Measurements from ENCODE around the gene IER2.
"Not testable (repeated sequence)": the region's sequence is repeated elsewhere in the genome, so short reads cannot be mapped to it uniquely, and the experiment has no call there.

IER2 gene

GRCh38 chr19:13139633-13140311, 10.4 kb upstream of the IER2 start:
- H3K4me3 ChIP-seq (ENCODE audit: low read depth, low read length) = no peak overlapping the region
- TF ChIP-seq MAX (IDR thresholded peaks at IDR 0.05; ENCODE audit: low read depth, low read length) (no peak), POLR2A (IDR thresholded peaks at IDR 0.05; ENCODE audit: extremely low read depth, insufficient read length) (no peak), MYC (IDR thresholded peaks at IDR 0.05; ENCODE audit: low read depth, low read length) (no peak), CTCF (IDR thresholded peaks at IDR 0.05; ENCODE audit: low read depth, low read length) (no peak)
- DNase-seq (ENCODE audit: low read depth) = no peak

GRCh38 chr19:13146763-13147563, 3.2 kb upstream of the IER2 start:
- no peak for TF ChIP-seq CTCF (IDR thresholded peaks at IDR 0.05; ENCODE audit: low read depth, low read length)
- TF ChIP-seq MAX (IDR thresholded peaks at IDR 0.05; ENCODE audit: low read depth, low read length) = no peak
- TF ChIP-seq MYC (IDR thresholded peaks at IDR 0.05; ENCODE audit: low read depth, low read length) = no peak
- no peak for TF ChIP-seq POLR2A (IDR thresholded peaks at IDR 0.05; ENCODE audit: extremely low read depth, insufficient read length)
- no peak overlapping the region for H3K4me3 ChIP-seq (ENCODE audit: low read depth, low read length)
- DNase-seq (ENCODE audit: low read depth) = peak; percentile 58

- not testable (repeated sequence) for DNase-seq (ENCODE audit: low read depth)
- H3K4me3 ChIP-seq (ENCODE audit: low read depth, low read length) = peak overlapping the region; percentile 92
Observed at GRCh38 chr19:13149173-13149627, 1.0 kb upstream of the IER2 start.

GRCh38 chr19:13149628-13150186, 504 bp upstream of the IER2 start:
- TF ChIP-seq POLR2A (IDR thresholded peaks at IDR 0.05; ENCODE audit: extremely low read depth, insufficient read length) (no peak), CTCF (IDR thresholded peaks at IDR 0.05; ENCODE audit: low read depth, low read length) (no peak), MYC (IDR thresholded peaks at IDR 0.05; ENCODE audit: low read depth, low read length) (no peak), MAX (IDR thresholded peaks at IDR 0.05; ENCODE audit: low read depth, low read length) (no peak; the same call in 1 of the 2 replicates)
- H3K4me3 ChIP-seq (ENCODE audit: low read depth, low read length) = peak overlapping the region; percentile 92
- DNase-seq (ENCODE audit: low read depth) = peak; percentile 79

- peak; percentile 46 for DNase-seq (ENCODE audit: low read depth)
- TF ChIP-seq CTCF (IDR thresholded peaks at IDR 0.05; ENCODE audit: low read depth, low read length) (no peak), MYC (IDR thresholded peaks at IDR 0.05; ENCODE audit: low read depth, low read length) (no peak), POLR2A (IDR thresholded peaks at IDR 0.05; ENCODE audit: extremely low read depth, insufficient read length) (no peak)
- H3K4me3 ChIP-seq (ENCODE audit: low read depth, low read length) = peak overlapping the region; percentile 92
Observed at GRCh38 chr19:13150931-13151604, 857 bp downstream of the IER2 start.

All from NB4 (cell line).